ENCODE measurements around the gene NAV2. TPM values are rescaled to one million over a fixed set of nuclear protein-coding genes. Genes with fewer than 3 reads are reported as not detected.

The NAV2 gene
- total RNA-seq, 1 donor from 2014 or later = 44.8 TPM

DNA sequence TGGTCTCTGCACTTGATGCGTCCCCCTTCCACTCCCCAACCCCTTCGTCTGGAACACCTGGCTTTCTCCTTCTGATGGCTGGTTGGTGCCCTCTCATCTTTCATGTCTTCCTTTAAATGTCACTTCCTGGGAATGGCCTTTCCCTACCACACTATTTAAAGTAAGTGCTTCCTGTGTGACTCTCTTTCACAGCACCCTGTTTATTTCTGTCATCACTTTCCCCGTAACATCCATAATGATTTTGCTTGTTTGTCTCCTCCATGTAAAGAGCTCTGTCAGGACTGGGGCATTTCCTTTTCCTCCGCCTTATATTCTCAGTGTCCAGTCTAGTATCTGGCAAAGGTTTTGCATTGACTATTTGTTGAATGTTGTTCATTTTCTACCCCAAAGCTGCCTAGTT lies 304.7 kb downstream of the NAV2 start:
- Histone ChIP-seq H3K4me1 (no peaks in the 10 kb centered on the region), H3K4me3 (no peak overlapping the region), H3K36me3 (no peaks in the 10 kb centered on the region), H3K27me3 (no peaks in the 10 kb centered on the region), H3K9me3 (no peaks in the 10 kb centered on the region), H3K27ac (no peak overlapping the region)
- no peak for ATAC-seq
- TF ChIP-seq, protein P1, sequence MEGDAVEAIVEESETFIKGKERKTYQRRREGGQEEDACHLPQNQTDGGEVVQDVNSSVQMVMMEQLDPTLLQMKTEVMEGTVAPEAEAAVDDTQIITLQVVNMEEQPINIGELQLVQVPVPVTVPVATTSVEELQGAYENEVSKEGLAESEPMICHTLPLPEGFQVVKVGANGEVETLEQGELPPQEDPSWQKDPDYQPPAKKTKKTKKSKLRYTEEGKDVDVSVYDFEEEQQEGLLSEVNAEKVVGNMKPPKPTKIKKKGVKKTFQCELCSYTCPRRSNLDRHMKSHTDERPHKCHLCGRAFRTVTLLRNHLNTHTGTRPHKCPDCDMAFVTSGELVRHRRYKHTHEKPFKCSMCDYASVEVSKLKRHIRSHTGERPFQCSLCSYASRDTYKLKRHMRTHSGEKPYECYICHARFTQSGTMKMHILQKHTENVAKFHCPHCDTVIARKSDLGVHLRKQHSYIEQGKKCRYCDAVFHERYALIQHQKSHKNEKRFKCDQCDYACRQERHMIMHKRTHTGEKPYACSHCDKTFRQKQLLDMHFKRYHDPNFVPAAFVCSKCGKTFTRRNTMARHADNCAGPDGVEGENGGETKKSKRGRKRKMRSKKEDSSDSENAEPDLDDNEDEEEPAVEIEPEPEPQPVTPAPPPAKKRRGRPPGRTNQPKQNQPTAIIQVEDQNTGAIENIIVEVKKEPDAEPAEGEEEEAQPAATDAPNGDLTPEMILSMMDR (IDR thresholded peaks at IDR 0.05) = no peak
- intact Hi-C loops (cut with DNase I) = no loop called here
- DNase-seq = no peak

DNA sequence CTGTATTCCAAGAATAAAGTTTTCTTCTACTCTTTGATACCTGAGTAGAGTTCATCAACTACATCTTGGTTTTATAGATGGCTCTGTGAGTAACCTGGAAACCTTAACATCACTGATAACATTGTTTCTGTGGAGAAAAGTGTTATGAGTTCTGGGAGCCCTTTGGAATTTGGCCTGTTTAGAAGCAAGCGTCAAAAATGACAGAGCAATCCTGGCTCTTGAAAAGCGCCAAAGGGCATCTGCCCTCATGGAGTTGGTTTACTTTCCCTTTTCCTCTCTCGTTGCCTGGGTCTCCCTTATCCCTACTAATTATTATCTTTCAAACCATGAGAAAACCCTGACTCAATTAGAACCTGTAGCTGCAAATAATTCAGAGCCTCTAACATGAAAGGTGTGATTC lies 307.6 kb downstream of the NAV2 start:
- intact Hi-C loops (cut with DNase I) = no loop called here
- Histone ChIP-seq H3K4me1 (no peaks in the 10 kb centered on the region), H3K4me3 (no peak overlapping the region), H3K9me3 (no peaks in the 10 kb centered on the region), H3K27ac (no peak overlapping the region), H3K36me3 (no peaks in the 10 kb centered on the region), H3K27me3 (no peaks in the 10 kb centered on the region)
- DNase-seq (no peak), ATAC-seq (no peak)
- TF ChIP-seq, protein P1 (IDR thresholded peaks at IDR 0.05) = no peak

DNA sequence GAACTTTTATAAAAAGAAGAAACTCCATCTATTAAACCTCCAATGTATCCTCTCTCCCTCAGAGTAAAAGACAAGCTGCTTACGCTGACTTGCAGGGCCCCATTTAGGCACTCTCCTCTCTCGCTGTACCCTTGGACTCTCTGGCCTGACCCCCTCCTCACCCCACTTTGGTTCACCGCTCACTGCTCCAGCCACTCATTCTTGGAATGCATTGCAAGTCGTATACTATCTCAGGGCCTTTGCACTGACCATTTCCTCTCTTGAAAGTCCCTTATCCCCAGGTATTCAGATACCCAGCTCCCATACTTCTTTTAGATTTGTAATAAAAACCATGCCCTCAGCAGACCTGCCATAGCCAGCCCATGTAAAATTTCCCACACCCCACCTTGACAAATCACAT lies 308.1 kb downstream of the NAV2 start:
- H3K36me3 ChIP-seq = no peaks in the 10 kb centered on the region
- TF ChIP-seq, protein P1 (IDR thresholded peaks at IDR 0.05) = no peak
- intact Hi-C loops (cut with DNase I) = no loop called here
- ATAC-seq (no peak), DNase-seq (no peak)
- H3K27ac ChIP-seq = no peak overlapping the region
- H3K4me1 ChIP-seq = no peaks in the 10 kb centered on the region
- H3K27me3 ChIP-seq = no peaks in the 10 kb centered on the region
- no peaks in the 10 kb centered on the region for H3K9me3 ChIP-seq
- H3K4me3 ChIP-seq = no peak overlapping the region

DNA sequence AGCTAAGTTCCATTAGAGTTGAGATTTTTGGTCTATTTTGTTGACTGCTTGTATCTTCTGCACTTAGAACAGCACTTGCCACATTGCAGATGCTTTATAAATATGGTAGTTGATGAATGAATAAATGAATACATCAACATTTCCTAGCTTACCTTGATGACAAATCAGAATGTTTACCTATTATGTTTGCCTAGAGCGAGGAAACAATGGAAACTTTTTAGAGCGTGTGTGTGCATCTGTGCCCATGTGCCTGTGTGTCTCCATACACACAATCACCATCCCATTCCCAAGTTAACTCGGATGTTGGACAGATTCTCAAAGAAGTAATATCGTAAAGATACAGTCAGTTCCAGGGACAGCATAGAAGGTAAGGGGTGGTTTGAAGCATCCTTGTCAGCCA lies 308.6 kb downstream of the NAV2 start:
- Histone ChIP-seq H3K4me1 (no peaks in the 10 kb centered on the region), H3K36me3 (no peaks in the 10 kb centered on the region), H3K27ac (no peak overlapping the region), H3K9me3 (no peaks in the 10 kb centered on the region), H3K27me3 (no peaks in the 10 kb centered on the region), H3K4me3 (no peak overlapping the region)
- no peak for ATAC-seq
- TF ChIP-seq, protein P1 (IDR thresholded peaks at IDR 0.05) = no peak
- no peak for DNase-seq
- intact Hi-C loops (cut with DNase I) = no loop called here

DNA sequence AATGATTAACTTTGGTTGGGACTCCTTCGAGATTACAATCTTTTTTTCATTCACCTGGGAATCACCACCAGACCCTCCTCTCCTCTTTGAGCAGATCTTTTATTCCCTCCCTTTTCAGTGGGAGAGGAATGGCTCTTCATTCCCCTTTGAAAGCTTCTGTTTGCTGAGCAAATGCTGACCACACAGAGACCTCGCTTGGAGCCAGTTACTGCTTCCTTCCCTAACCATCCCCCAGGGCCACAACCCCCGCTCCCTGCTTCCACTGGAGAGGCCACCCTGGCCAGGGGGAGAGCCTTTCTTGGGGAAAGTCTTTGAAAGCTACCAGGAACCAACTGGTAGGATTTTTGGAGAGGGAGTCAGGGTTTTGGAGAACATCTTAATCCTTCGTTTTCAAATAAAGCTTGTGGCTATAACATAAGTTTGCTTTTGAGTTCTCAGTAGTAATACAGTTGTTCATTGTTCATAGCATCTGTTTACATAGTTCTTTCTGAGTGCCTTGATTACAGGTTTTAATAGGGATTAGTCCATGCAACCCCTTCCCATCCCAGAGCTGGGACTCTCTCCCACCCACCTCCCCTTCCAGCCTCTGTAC lies 309.2 kb downstream of the NAV2 start:
- Histone ChIP-seq H3K36me3 (no peaks in the 10 kb centered on the region), H3K4me1 (peaks cover under 1% of the 10 kb centered on the region), H3K27ac (no peak overlapping the region), H3K4me3 (no peak overlapping the region), H3K27me3 (no peaks in the 10 kb centered on the region), H3K9me3 (no peaks in the 10 kb centered on the region)
- intact Hi-C loops (cut with DNase I) = no loop called here
- DNase-seq (no peak), ATAC-seq (no peak)
- TF ChIP-seq, protein P1 (IDR thresholded peaks at IDR 0.05) = no peak

Measured in upper lobe of right lung (tissue), 1 donor.